Neural crest cell (in vitro differentiated cells): ENCODE results near the gene TBX20. TPM values are rescaled to one million over a fixed set of nuclear protein-coding genes. Genes with fewer than 3 reads are reported as not detected.

Experiments
- DNase-seq: peaks from one replicate; pipeline ENCODE4 v3.0.0; 2021; ENCODE audit warnings: low read depth, mixed read lengths, low spot score
- H3K27ac Mint-ChIP-seq: one replicate; pipeline ENCODE4 v1.8.0; 2021; ENCODE audit warnings: mild to moderate bottlenecking, mixed read lengths; ENCODE audit not compliant: unreplicated experiment
- H3K27me3 Mint-ChIP-seq: 2 replicates; pipeline ENCODE4 v1.8.0; 2021; ENCODE audit warnings: low read depth, mild to moderate bottlenecking, mixed read lengths
- H3K36me3 Mint-ChIP-seq: 2 replicates; pipeline ENCODE4 v1.8.0; 2021; ENCODE audit warnings: low read depth, mild to moderate bottlenecking, mixed read lengths
- H3K4me1 Mint-ChIP-seq: 2 replicates; pipeline ENCODE4 v1.8.0; 2021; ENCODE audit warnings: mixed read lengths
- H3K4me3 Mint-ChIP-seq: one replicate; pipeline ENCODE4 v1.8.0; 2021; ENCODE audit warnings: mild to moderate bottlenecking, mixed read lengths
- H3K9me3 Mint-ChIP-seq: 2 replicates; pipeline ENCODE4 v1.8.0; 2021; ENCODE audit warnings: mixed read lengths
- total RNA-seq: library from RNA; stranded (reverse); gene quantifications from 2 replicates; pipeline ENCODE4 v1.2.1, GENCODE V29; 2021
- TF ChIP-seq, protein P1 (sequence below): fragments of 200-600 bp; sonication (generic); conservative IDR thresholded peaks from 2 replicates; pipeline ENCODE4 v1.5.0; 2021; ENCODE audit warnings: antibody characterized with exemption, mild to moderate bottlenecking

Gene TBX20
- total RNA-seq, 1 donor from 2014 or later: 4.6 TPM

DNA sequence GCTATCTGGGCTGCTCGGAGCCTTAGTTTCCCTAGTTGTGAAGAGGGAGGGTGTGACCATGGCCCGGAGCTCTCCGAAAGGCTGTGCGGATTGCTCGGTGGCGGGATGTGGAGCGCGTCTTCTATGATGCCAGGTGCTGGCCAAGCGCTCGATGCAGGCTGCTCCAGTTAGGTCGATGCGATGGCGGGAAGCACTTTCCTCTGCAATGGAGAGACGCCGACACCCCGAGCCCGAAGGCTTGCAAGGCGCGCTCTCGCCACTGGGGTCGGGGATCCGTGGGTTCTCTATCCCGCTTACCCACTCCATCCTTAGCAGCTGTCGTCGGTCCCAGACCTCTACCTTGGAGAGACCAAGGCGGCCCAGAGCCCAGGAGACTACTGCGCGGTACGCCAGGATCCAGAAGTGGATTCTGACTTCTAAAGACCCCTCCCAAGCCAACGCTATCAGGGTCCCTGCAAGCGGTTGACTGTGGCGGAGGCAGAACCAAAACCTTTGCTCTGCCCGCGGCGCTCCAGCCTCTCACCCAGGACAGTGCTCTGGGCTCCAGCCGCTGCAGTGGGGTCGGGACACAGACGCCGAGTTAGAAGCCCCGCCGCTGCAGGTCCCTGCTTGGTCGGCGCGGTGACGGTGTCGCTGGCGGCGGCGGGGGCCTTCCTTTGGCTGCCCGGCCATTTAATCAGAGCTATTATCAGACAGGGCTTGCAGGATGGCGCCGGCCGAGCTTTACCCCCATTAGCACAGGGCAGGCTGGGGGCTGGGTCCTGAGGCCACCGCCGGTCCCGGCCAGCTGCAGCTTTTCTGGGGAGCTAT is 7.8 kb upstream of the TBX20 start:
- no peaks in the 10 kb centered on the region for H3K9me3 Mint-ChIP-seq
- H3K4me1 Mint-ChIP-seq: peaks cover 22% of the 10 kb centered on the region
- TF ChIP-seq, protein P1, sequence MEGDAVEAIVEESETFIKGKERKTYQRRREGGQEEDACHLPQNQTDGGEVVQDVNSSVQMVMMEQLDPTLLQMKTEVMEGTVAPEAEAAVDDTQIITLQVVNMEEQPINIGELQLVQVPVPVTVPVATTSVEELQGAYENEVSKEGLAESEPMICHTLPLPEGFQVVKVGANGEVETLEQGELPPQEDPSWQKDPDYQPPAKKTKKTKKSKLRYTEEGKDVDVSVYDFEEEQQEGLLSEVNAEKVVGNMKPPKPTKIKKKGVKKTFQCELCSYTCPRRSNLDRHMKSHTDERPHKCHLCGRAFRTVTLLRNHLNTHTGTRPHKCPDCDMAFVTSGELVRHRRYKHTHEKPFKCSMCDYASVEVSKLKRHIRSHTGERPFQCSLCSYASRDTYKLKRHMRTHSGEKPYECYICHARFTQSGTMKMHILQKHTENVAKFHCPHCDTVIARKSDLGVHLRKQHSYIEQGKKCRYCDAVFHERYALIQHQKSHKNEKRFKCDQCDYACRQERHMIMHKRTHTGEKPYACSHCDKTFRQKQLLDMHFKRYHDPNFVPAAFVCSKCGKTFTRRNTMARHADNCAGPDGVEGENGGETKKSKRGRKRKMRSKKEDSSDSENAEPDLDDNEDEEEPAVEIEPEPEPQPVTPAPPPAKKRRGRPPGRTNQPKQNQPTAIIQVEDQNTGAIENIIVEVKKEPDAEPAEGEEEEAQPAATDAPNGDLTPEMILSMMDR: peak; percentile 42
- no peak overlapping the region for H3K27ac Mint-ChIP-seq
- peak overlapping the region; percentile 54 for H3K4me3 Mint-ChIP-seq
- H3K36me3 Mint-ChIP-seq: no peaks in the 10 kb centered on the region
- no peak for DNase-seq
- H3K27me3 Mint-ChIP-seq: peaks cover 97% of the 10 kb centered on the region

DNA sequence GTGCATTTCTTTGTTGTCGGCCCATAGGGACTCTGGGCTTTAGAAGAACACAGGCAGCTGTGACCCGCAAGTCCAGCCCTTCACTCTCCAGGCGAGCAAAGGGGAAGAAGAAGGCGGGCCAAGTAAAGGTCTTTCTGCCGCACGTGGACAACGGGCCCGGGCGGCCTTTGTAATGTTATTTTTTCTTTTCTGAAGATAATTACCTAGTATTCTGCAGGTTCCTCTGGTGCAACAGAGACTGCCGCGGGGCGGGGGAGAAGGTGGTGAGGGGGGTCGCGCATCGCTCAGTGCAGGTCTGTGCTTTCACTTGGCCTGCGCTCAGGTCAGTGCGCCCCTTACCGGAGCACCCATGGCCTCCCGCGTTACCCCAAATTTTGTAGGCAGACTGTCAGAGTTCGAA is 7.1 kb upstream of the TBX20 start:
- TF ChIP-seq, protein P1: no peak
- Mint-ChIP-seq H3K4me1 (peaks cover 22% of the 10 kb centered on the region), H3K9me3 (no peaks in the 10 kb centered on the region), H3K27me3 (peaks cover 100% of the 10 kb centered on the region), H3K27ac (no peak overlapping the region), H3K36me3 (no peaks in the 10 kb centered on the region), H3K4me3 (peak overlapping the region; percentile 44)
- no peak for DNase-seq

DNA sequence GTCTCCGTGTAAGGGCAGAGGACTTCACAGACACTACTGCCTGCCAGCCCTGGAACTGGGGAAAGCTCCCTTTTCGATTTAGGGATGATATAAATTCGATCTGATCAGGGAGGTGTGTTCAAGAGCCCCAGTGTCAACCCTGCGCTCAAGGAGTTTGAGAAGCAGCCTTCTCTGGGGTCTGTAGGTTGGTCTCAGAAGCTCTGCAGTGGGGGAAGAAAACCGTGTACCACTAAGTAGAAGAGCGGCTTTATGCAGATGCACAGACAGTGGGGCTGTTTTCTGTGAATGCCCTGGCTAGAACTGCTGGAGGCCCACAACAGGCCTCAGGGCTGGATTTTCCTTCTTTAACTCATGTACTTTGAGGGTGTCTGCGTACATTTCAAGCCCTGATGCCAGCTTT is 6.3 kb upstream of the TBX20 start:
- Mint-ChIP-seq H3K36me3 (no peaks in the 10 kb centered on the region), H3K9me3 (no peaks in the 10 kb centered on the region), H3K4me1 (peaks cover 22% of the 10 kb centered on the region), H3K4me3 (peak overlapping the region; percentile 44), H3K27me3 (peaks cover 100% of the 10 kb centered on the region), H3K27ac (no peak overlapping the region)
- no peak for DNase-seq
- TF ChIP-seq, protein P1: no peak

DNA sequence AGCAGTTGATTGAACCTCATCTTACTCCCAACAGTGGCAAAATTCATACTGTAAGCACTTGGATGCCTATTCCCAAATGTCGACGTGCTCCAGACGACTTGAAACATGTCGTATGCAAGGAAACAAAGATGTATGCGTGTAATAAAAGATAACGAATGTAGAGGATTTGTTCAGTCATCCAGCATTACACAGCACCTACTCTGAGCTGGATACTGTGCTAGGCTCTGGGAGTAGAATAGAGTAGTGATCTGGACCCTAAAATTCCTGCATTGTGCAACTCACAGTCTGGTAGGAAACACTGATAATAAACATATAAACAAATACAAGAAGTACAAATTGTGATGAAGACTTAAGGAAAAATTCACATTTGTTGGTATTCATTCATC is 5.6 kb upstream of the TBX20 start:
- H3K27ac Mint-ChIP-seq: no peak overlapping the region
- H3K4me3 Mint-ChIP-seq: peak overlapping the region; percentile 61
- H3K4me1 Mint-ChIP-seq: peaks cover 22% of the 10 kb centered on the region
- peaks cover 100% of the 10 kb centered on the region for H3K27me3 Mint-ChIP-seq
- H3K9me3 Mint-ChIP-seq: no peaks in the 10 kb centered on the region
- H3K36me3 Mint-ChIP-seq: no peaks in the 10 kb centered on the region
- no peak for DNase-seq
- TF ChIP-seq, protein P1: no peak

DNA sequence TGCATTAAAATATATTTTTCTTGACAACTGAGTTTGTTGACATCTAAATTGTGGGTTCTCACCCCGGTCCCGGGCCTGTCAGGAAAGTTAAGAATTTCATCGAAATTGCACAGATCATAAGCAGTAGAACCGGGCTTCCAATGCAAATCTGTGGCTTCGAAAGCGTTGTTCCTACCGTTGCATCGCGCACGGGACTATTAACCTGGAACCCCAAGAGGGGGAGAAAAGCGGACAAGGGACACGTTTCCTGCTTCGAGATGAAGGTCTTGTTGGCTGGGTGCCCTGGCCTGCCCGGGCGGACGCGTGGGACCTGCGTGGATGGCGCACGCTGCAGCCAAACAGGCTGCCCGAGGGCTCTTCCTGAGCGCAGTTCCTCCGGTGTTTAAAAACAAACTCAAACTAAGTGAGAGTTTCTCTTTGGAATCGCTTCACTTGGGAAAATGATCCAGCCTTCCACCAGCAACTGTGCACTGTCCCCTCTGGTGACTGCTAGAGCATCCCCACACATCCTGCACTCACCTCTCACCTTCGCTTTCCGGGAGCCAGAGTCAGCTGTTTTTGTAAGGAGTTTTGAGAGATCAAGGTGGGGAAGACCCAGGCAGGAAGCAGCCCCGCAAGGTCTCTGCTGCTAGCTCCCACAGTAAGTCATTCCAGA is 5.1 kb upstream of the TBX20 start:
- H3K27ac Mint-ChIP-seq: no peak overlapping the region
- peaks cover 22% of the 10 kb centered on the region for H3K4me1 Mint-ChIP-seq
- no peaks in the 10 kb centered on the region for H3K9me3 Mint-ChIP-seq
- TF ChIP-seq, protein P1: no peak
- no peak for DNase-seq
- H3K36me3 Mint-ChIP-seq: no peaks in the 10 kb centered on the region
- peaks cover 99% of the 10 kb centered on the region for H3K27me3 Mint-ChIP-seq
- H3K4me3 Mint-ChIP-seq: peak overlapping the region; percentile 61
